ENCODE results near the gene IL4I1. TPM values are rescaled to one million over a fixed set of nuclear protein-coding genes. Genes with fewer than 3 reads are reported as not detected.

The IL4I1 gene
- total RNA-seq, 5 donors from 2014 or later (not counting 1 experiment from before 2014, with no cell fraction given): 2.0 to 12.4 (median 4.0) TPM

GRCh38 chr19:49870309-49870901 lies 26.3 kb downstream of the IL4I1 start:
- Histone ChIP-seq H3K4me3 (ENCODE audit: control insufficient read depth in 1 of 2, extremely low read depth in 1 of 2, low read length in 1 of 2) (peak overlapping the region; percentile 64 to 69), H3K27ac (ENCODE audit: low read length) (peak overlapping the region; percentile 79), H3K9me3 (no peaks in the 10 kb centered on the region), H3K36me3 (ENCODE audit: control insufficient read depth in 2 of 2, extremely low read depth in 1 of 2, insufficient read depth in 1 of 2, low read length in 1 of 2) (peaks cover 0 to 3% of the 10 kb centered on the region in 2 donors), H3K27me3 (replicated peaks in 1 of 2; ENCODE audit: control insufficient read depth in 2 of 2, extremely low read depth in 1 of 2, insufficient read depth in 2 of 2, low read length in 1 of 2) (no peaks in the 10 kb centered on the region), H3K4me1 (ENCODE audit: control insufficient read depth in 1 of 2, extremely low read depth in 1 of 2, insufficient read depth in 2 of 2, low read length in 2 of 2) (peaks cover 13 to 52% of the 10 kb centered on the region in 2 experiments)
- DNase-seq (no peak), ATAC-seq (replicated peaks in 1 of 4) (no peak)
- no peaks in the 10 kb centered on the region for H3K27me3 Mint-ChIP-seq
- CTCF ChIA-PET: interaction anchor here in 1 of 2 donors (0.6 kb wide), 1 partner anchor 17 kb away, joined by 5 read pairs; no protein-coding TSS in a partner anchor
- 89% methylated on average over 13 of the region's 15 CpGs for WGBS (ENCODE audit: insufficient coverage)
- POLR2A ChIA-PET: interaction anchor here in 1 of 2 donors (0.7 kb wide), 1 partner anchor 312 kb away, joined by 3 read pairs; no protein-coding TSS in a partner anchor
- no peak overlapping the region for H3K4me3 Mint-ChIP-seq
- peak overlapping the region; percentile 83 to 86 for H3K27ac Mint-ChIP-seq
- peaks cover 37 to 50% (median 47%) of the 10 kb centered on the region in 3 donors for H3K4me1 Mint-ChIP-seq
- no peaks in the 10 kb centered on the region for H3K9me3 Mint-ChIP-seq
- no peaks in the 10 kb centered on the region for H3K36me3 Mint-ChIP-seq

GRCh38 chr19:49869484-49870308 lies 27.0 kb downstream of the IL4I1 start:
- peak overlapping the region; percentile 79 for H3K27ac ChIP-seq (ENCODE audit: low read length)
- Mint-ChIP-seq H3K27ac (peak overlapping the region; percentile 83 to 86), H3K4me3 (no peak overlapping the region), H3K27me3 (no peaks in the 10 kb centered on the region), H3K9me3 (no peaks in the 10 kb centered on the region), H3K36me3 (peaks cover 2% of the 10 kb centered on the region), H3K4me1 (peaks cover 39 to 53% (median 51%) of the 10 kb centered on the region in 3 donors)
- peaks cover 13 to 54% of the 10 kb centered on the region in 2 experiments for H3K4me1 ChIP-seq (ENCODE audit: control insufficient read depth in 1 of 2, extremely low read depth in 1 of 2, insufficient read depth in 2 of 2, low read length in 2 of 2)
- under 1% methylated on average over 67 of the region's 67 CpGs for WGBS (ENCODE audit: insufficient coverage)
- peak overlapping the region; percentile 64 to 69 for H3K4me3 ChIP-seq (ENCODE audit: control insufficient read depth in 1 of 2, extremely low read depth in 1 of 2, low read length in 1 of 2)
- no peaks in the 10 kb centered on the region for H3K27me3 ChIP-seq (replicated peaks in 1 of 2; ENCODE audit: control insufficient read depth in 2 of 2, extremely low read depth in 1 of 2, insufficient read depth in 2 of 2, low read length in 1 of 2)
- ATAC-seq (replicated peaks in 1 of 4): peak; percentile 75 to 81 (median 80)
- H3K36me3 ChIP-seq (ENCODE audit: control insufficient read depth in 2 of 2, extremely low read depth in 1 of 2, insufficient read depth in 1 of 2, low read length in 1 of 2): peaks cover 0 to 9% of the 10 kb centered on the region in 2 donors
- peak; percentile 77 to 95 (median 84) for DNase-seq
- POLR2A ChIA-PET: interaction anchor here (0.6 to 1.0 kb wide), 10 partner anchors 16 to 1511 kb away, joined by 3 to 12 read pairs (median 4); partner anchors contain the start of genes AP2A1 (in 1 of the 2), IL4I1 (in 1 of the 2), MED25 (in 1 of the 2) and PTOV1 (in 1 of the 2)
- H3K9me3 ChIP-seq: no peaks in the 10 kb centered on the region
- CTCF ChIA-PET: interaction anchor here (0.6 to 0.9 kb wide), 5 partner anchors 17 to 311 kb away, joined by 3 to 5 read pairs (median 4); partner anchors contain the start of genes AP2A1 (in 1 of the 2) and PTOV1 (in 1 of the 2)

GRCh38 chr19:49869009-49869483 lies 27.6 kb downstream of the IL4I1 start:
- Mint-ChIP-seq H3K27ac (no peak overlapping the region), H3K4me3 (no peak overlapping the region)
- POLR2A ChIA-PET: interaction anchor here (0.6 to 1.6 kb wide), 11 partner anchors 8 to 1511 kb away, joined by 3 to 12 read pairs (median 4); partner anchors contain the start of genes AKT1S1 (in 1 of the 2), AP2A1 (in 1 of the 2), IL4I1 (in 1 of the 2) and MED25 (in 1 of the 2)

GRCh38 chr19:49866933-49867782 lies 29.5 kb downstream of the IL4I1 start, which contains the start of gene PNKP:
Gene PNKP, minus strand, starts transcription at chr19:49867576. Its CDS starts 372 bp downstream, at chr19:49867204.
- H3K9me3 Mint-ChIP-seq: no peaks in the 10 kb centered on the region
- peaks cover 15% of the 10 kb centered on the region for H3K36me3 Mint-ChIP-seq
- H3K27me3 ChIP-seq (replicated peaks in 1 of 2; ENCODE audit: control insufficient read depth in 2 of 2, extremely low read depth in 1 of 2, insufficient read depth in 2 of 2, low read length in 1 of 2): no peaks in the 10 kb centered on the region
- peaks cover 4 to 29% of the 10 kb centered on the region in 2 donors for H3K36me3 ChIP-seq (ENCODE audit: control insufficient read depth in 2 of 2, extremely low read depth in 1 of 2, insufficient read depth in 1 of 2, low read length in 1 of 2)
- ATAC-seq (replicated peaks in 1 of 4) (peak; percentile 55 to 64 (median 60)), DNase-seq (peak; percentile 71 to 91 (median 82))
- CTCF ChIA-PET: interaction anchor here in 1 of 2 donors (0.6 to 1.0 kb wide), 3 partner anchors 9 to 288 kb away, joined by 3 to 5 read pairs (median 3); partner anchors contain the start of gene FUZ
- H3K27ac Mint-ChIP-seq: no peak within 1 kb of the TSS
- H3K9me3 ChIP-seq: no peaks in the 10 kb centered on the region
- H3K4me3 Mint-ChIP-seq: no peak within 1 kb of the TSS
- peaks cover 13 to 64% of the 10 kb centered on the region in 2 experiments for H3K4me1 ChIP-seq (ENCODE audit: control insufficient read depth in 1 of 2, extremely low read depth in 1 of 2, insufficient read depth in 2 of 2, low read length in 2 of 2)
- WGBS (ENCODE audit: insufficient coverage): under 1% methylated on average over 64 of the region's 65 CpGs
- no peaks in the 10 kb centered on the region for H3K27me3 Mint-ChIP-seq
- peak within 1 kb of the TSS; percentile 91 for H3K27ac ChIP-seq (ENCODE audit: low read length)
- H3K4me3 ChIP-seq (ENCODE audit: control insufficient read depth in 1 of 2, extremely low read depth in 1 of 2, low read length in 1 of 2): peak within 1 kb of the TSS; percentile 83 to 90
- POLR2A ChIA-PET: interaction anchor here in 1 of 2 donors (0.6 to 1.6 kb wide), 6 partner anchors 10 to 1503 kb away, joined by 3 to 6 read pairs (median 4); partner anchors contain the start of genes AKT1S1, MED25, SYNGR4 and TBC1D17
- H3K4me1 Mint-ChIP-seq: peaks cover 39 to 59% (median 58%) of the 10 kb centered on the region in 3 donors

More at GRCh38 chr19:49869009-49869483, 27.6 kb downstream of the IL4I1 start:
- H3K9me3 Mint-ChIP-seq: no peaks in the 10 kb centered on the region
- peaks cover 39 to 57% (median 56%) of the 10 kb centered on the region in 3 donors for H3K4me1 Mint-ChIP-seq
- Histone ChIP-seq H3K4me3 (ENCODE audit: control insufficient read depth in 1 of 2, extremely low read depth in 1 of 2, low read length in 1 of 2) (peak overlapping the region; percentile 64 to 69), H3K27ac (ENCODE audit: low read length) (peak overlapping the region; percentile 79), H3K4me1 (ENCODE audit: control insufficient read depth in 1 of 2, extremely low read depth in 1 of 2, insufficient read depth in 2 of 2, low read length in 2 of 2) (peaks cover 13 to 58% of the 10 kb centered on the region in 2 experiments), H3K9me3 (no peaks in the 10 kb centered on the region), H3K27me3 (replicated peaks in 1 of 2; ENCODE audit: control insufficient read depth in 2 of 2, extremely low read depth in 1 of 2, insufficient read depth in 2 of 2, low read length in 1 of 2) (no peaks in the 10 kb centered on the region), H3K36me3 (ENCODE audit: control insufficient read depth in 2 of 2, extremely low read depth in 1 of 2, insufficient read depth in 1 of 2, low read length in 1 of 2) (peaks cover 4 to 16% of the 10 kb centered on the region in 2 donors)
- H3K27me3 Mint-ChIP-seq: no peaks in the 10 kb centered on the region
- CTCF ChIA-PET: interaction anchor here in 1 of 2 donors (0.6 to 0.9 kb wide), 3 partner anchors 18 to 310 kb away, joined by 3 to 5 read pairs (median 4); partner anchors contain the start of genes AP2A1 and PTOV1
- 1% methylated on average over 11 of the region's 15 CpGs for WGBS (ENCODE audit: insufficient coverage)
- peak; percentile 1 to 3 (median 2) for ATAC-seq (replicated peaks in 1 of 4)
- no peak for DNase-seq
- peaks cover 9% of the 10 kb centered on the region for H3K36me3 Mint-ChIP-seq

- Mint-ChIP-seq H3K4me1 (peaks cover 30 to 48% (median 48%) of the 10 kb centered on the region in 3 donors), H3K36me3 (peaks cover 24% of the 10 kb centered on the region), H3K9me3 (no peaks in the 10 kb centered on the region), H3K4me3 (no peak overlapping the region), H3K27me3 (no peaks in the 10 kb centered on the region), H3K27ac (no peak overlapping the region)
- Histone ChIP-seq H3K36me3 (ENCODE audit: control insufficient read depth in 2 of 2, extremely low read depth in 1 of 2, insufficient read depth in 1 of 2, low read length in 1 of 2) (peaks cover 11 to 46% of the 10 kb centered on the region in 2 donors), H3K27me3 (replicated peaks in 1 of 2; ENCODE audit: control insufficient read depth in 2 of 2, extremely low read depth in 1 of 2, insufficient read depth in 2 of 2, low read length in 1 of 2) (no peaks in the 10 kb centered on the region), H3K4me1 (ENCODE audit: control insufficient read depth in 1 of 2, extremely low read depth in 1 of 2, insufficient read depth in 2 of 2, low read length in 2 of 2) (peaks cover 13 to 53% of the 10 kb centered on the region in 2 experiments), H3K27ac (ENCODE audit: low read length) (no peak overlapping the region), H3K4me3 (ENCODE audit: control insufficient read depth in 1 of 2, extremely low read depth in 1 of 2, low read length in 1 of 2) (no peak overlapping the region), H3K9me3 (no peaks in the 10 kb centered on the region)
- DNase-seq (no peak), ATAC-seq (replicated peaks in 1 of 4) (no peak)
- CTCF ChIA-PET: no interaction called here
- POLR2A ChIA-PET: interaction anchor here in 1 of 2 donors (0.6 to 0.7 kb wide), 2 partner anchors 73 to 314 kb away, joined by 4 to 8 read pairs; no protein-coding TSS in a partner anchor
- 94% methylated on average over 9 of the region's 13 CpGs for WGBS (ENCODE audit: insufficient coverage)
Observed at GRCh38 chr19:49864890-49865289, 31.8 kb downstream of the IL4I1 start.

Data from T-cell (primary cell).